ENCODE data around the gene PRDM16.

PRDM16 gene

GRCh38 chr1:3323796-3324703 lies 255.0 kb downstream of the PRDM16 start:
- peaks cover 22 to 37% of the 10 kb centered on the region in 2 donors for H3K4me1 ChIP-seq (ENCODE audit: control insufficient read depth in 2 of 2, insufficient read depth in 2 of 2, low read length in 2 of 2)
- no peaks in the 10 kb centered on the region for H3K36me3 ChIP-seq (ENCODE audit: control insufficient read depth in 2 of 2, insufficient read depth in 2 of 2, low read length in 2 of 2)
- peak overlapping the region in 1 of 2 donors; percentile 12 for H3K9ac ChIP-seq (ENCODE audit: low read depth in 1 of 2, low read length in 2 of 2)
- no peaks in the 10 kb centered on the region for H3K27me3 ChIP-seq (ENCODE audit: control insufficient read depth in 2 of 2, insufficient read depth in 2 of 2, low read length in 2 of 2)
- no peak overlapping the region for H3K4me3 ChIP-seq (ENCODE audit: low read length in 2 of 2)
- H3K27ac ChIP-seq (ENCODE audit: low read depth in 2 of 2, low read length in 2 of 2) = peak overlapping the region; percentile 32 to 60
- no peaks in the 10 kb centered on the region for H3K9me3 ChIP-seq (ENCODE audit: control insufficient read depth in 2 of 2, low read length in 2 of 2)

- Histone ChIP-seq H3K9ac (ENCODE audit: low read depth in 1 of 2, low read length in 2 of 2) (no peak overlapping the region), H3K27me3 (ENCODE audit: control insufficient read depth in 2 of 2, insufficient read depth in 2 of 2, low read length in 2 of 2) (no peaks in the 10 kb centered on the region), H3K36me3 (ENCODE audit: control insufficient read depth in 2 of 2, insufficient read depth in 2 of 2, low read length in 2 of 2) (no peaks in the 10 kb centered on the region), H3K9me3 (ENCODE audit: control insufficient read depth in 2 of 2, low read length in 2 of 2) (no peaks in the 10 kb centered on the region), H3K4me3 (ENCODE audit: low read length in 2 of 2) (no peak overlapping the region), H3K27ac (ENCODE audit: low read depth in 2 of 2, low read length in 2 of 2) (no peak overlapping the region), H3K4me1 (ENCODE audit: control insufficient read depth in 2 of 2, insufficient read depth in 2 of 2, low read length in 2 of 2) (peaks cover 22 to 32% of the 10 kb centered on the region in 2 donors)
These were observed 255.9 kb downstream of the PRDM16 start for GRCh38 chr1:3324704-3325535.

GRCh38 chr1:3326516-3327388 lies 257.7 kb downstream of the PRDM16 start:
- H3K27me3 ChIP-seq (ENCODE audit: control insufficient read depth in 2 of 2, insufficient read depth in 2 of 2, low read length in 2 of 2) = no peaks in the 10 kb centered on the region
- H3K9me3 ChIP-seq (ENCODE audit: control insufficient read depth in 2 of 2, low read length in 2 of 2) = no peaks in the 10 kb centered on the region
- peaks cover 14 to 19% of the 10 kb centered on the region in 2 donors for H3K4me1 ChIP-seq (ENCODE audit: control insufficient read depth in 2 of 2, insufficient read depth in 2 of 2, low read length in 2 of 2)
- no peak overlapping the region for H3K4me3 ChIP-seq (ENCODE audit: low read length in 2 of 2)
- H3K36me3 ChIP-seq (ENCODE audit: control insufficient read depth in 2 of 2, insufficient read depth in 2 of 2, low read length in 2 of 2) = no peaks in the 10 kb centered on the region
- H3K9ac ChIP-seq (ENCODE audit: low read depth in 1 of 2, low read length in 2 of 2) = no peak overlapping the region
- no peak overlapping the region for H3K27ac ChIP-seq (ENCODE audit: low read depth in 2 of 2, low read length in 2 of 2)

GRCh38 chr1:3327389-3327702 lies 258.3 kb downstream of the PRDM16 start:
- H3K4me1 ChIP-seq (ENCODE audit: control insufficient read depth in 2 of 2, insufficient read depth in 2 of 2, low read length in 2 of 2) = peaks cover 10 to 19% of the 10 kb centered on the region in 2 donors
- no peaks in the 10 kb centered on the region for H3K9me3 ChIP-seq (ENCODE audit: control insufficient read depth in 2 of 2, low read length in 2 of 2)
- H3K36me3 ChIP-seq (ENCODE audit: control insufficient read depth in 2 of 2, insufficient read depth in 2 of 2, low read length in 2 of 2) = no peaks in the 10 kb centered on the region
- no peak overlapping the region for H3K27ac ChIP-seq (ENCODE audit: low read depth in 2 of 2, low read length in 2 of 2)
- H3K4me3 ChIP-seq (ENCODE audit: low read length in 2 of 2) = no peak overlapping the region
- H3K9ac ChIP-seq (ENCODE audit: low read depth in 1 of 2, low read length in 2 of 2) = no peak overlapping the region
- no peaks in the 10 kb centered on the region for H3K27me3 ChIP-seq (ENCODE audit: control insufficient read depth in 2 of 2, insufficient read depth in 2 of 2, low read length in 2 of 2)

- Histone ChIP-seq H3K27ac (ENCODE audit: low read depth in 2 of 2, low read length in 2 of 2) (no peak overlapping the region), H3K27me3 (ENCODE audit: control insufficient read depth in 2 of 2, insufficient read depth in 2 of 2, low read length in 2 of 2) (no peaks in the 10 kb centered on the region), H3K9me3 (ENCODE audit: control insufficient read depth in 2 of 2, low read length in 2 of 2) (no peaks in the 10 kb centered on the region), H3K4me1 (ENCODE audit: control insufficient read depth in 2 of 2, insufficient read depth in 2 of 2, low read length in 2 of 2) (peaks cover 10 to 13% of the 10 kb centered on the region in 2 donors), H3K4me3 (ENCODE audit: low read length in 2 of 2) (no peak overlapping the region), H3K9ac (ENCODE audit: low read depth in 1 of 2, low read length in 2 of 2) (no peak overlapping the region), H3K36me3 (ENCODE audit: control insufficient read depth in 2 of 2, insufficient read depth in 2 of 2, low read length in 2 of 2) (no peaks in the 10 kb centered on the region)
These were observed 259.1 kb downstream of the PRDM16 start for GRCh38 chr1:3327936-3328590.

GRCh38 chr1:3329640-3330281 lies 260.8 kb downstream of the PRDM16 start:
- H3K27ac ChIP-seq (ENCODE audit: low read depth in 2 of 2, low read length in 2 of 2) = no peak overlapping the region
- H3K36me3 ChIP-seq (ENCODE audit: control insufficient read depth in 2 of 2, insufficient read depth in 2 of 2, low read length in 2 of 2) = no peaks in the 10 kb centered on the region
- H3K4me3 ChIP-seq (ENCODE audit: low read length in 2 of 2) = no peak overlapping the region
- no peaks in the 10 kb centered on the region for H3K27me3 ChIP-seq (ENCODE audit: control insufficient read depth in 2 of 2, insufficient read depth in 2 of 2, low read length in 2 of 2)
- H3K4me1 ChIP-seq (ENCODE audit: control insufficient read depth in 2 of 2, insufficient read depth in 2 of 2, low read length in 2 of 2) = no peaks in the 10 kb centered on the region
- H3K9ac ChIP-seq (ENCODE audit: low read depth in 1 of 2, low read length in 2 of 2) = no peak overlapping the region
- no peaks in the 10 kb centered on the region for H3K9me3 ChIP-seq (ENCODE audit: control insufficient read depth in 2 of 2, low read length in 2 of 2)

GRCh38 chr1:3330771-3331245 lies 261.8 kb downstream of the PRDM16 start:
- no peak overlapping the region for H3K27ac ChIP-seq (ENCODE audit: low read depth in 2 of 2, low read length in 2 of 2)
- no peak overlapping the region for H3K9ac ChIP-seq (ENCODE audit: low read depth in 1 of 2, low read length in 2 of 2)
- H3K27me3 ChIP-seq (ENCODE audit: control insufficient read depth in 2 of 2, insufficient read depth in 2 of 2, low read length in 2 of 2) = no peaks in the 10 kb centered on the region
- no peak overlapping the region for H3K4me3 ChIP-seq (ENCODE audit: low read length in 2 of 2)
- H3K4me1 ChIP-seq (ENCODE audit: control insufficient read depth in 2 of 2, insufficient read depth in 2 of 2, low read length in 2 of 2) = no peaks in the 10 kb centered on the region
- no peaks in the 10 kb centered on the region for H3K36me3 ChIP-seq (ENCODE audit: control insufficient read depth in 2 of 2, insufficient read depth in 2 of 2, low read length in 2 of 2)
- H3K9me3 ChIP-seq (ENCODE audit: control insufficient read depth in 2 of 2, low read length in 2 of 2) = no peaks in the 10 kb centered on the region

- no peaks in the 10 kb centered on the region for H3K4me1 ChIP-seq (ENCODE audit: control insufficient read depth in 2 of 2, insufficient read depth in 2 of 2, low read length in 2 of 2)
- no peak overlapping the region for H3K4me3 ChIP-seq (ENCODE audit: low read length in 2 of 2)
- H3K27me3 ChIP-seq (ENCODE audit: control insufficient read depth in 2 of 2, insufficient read depth in 2 of 2, low read length in 2 of 2) = no peaks in the 10 kb centered on the region
- H3K36me3 ChIP-seq (ENCODE audit: control insufficient read depth in 2 of 2, insufficient read depth in 2 of 2, low read length in 2 of 2) = no peaks in the 10 kb centered on the region
- no peaks in the 10 kb centered on the region for H3K9me3 ChIP-seq (ENCODE audit: control insufficient read depth in 2 of 2, low read length in 2 of 2)
- H3K27ac ChIP-seq (ENCODE audit: low read depth in 2 of 2, low read length in 2 of 2) = no peak overlapping the region
- no peak overlapping the region for H3K9ac ChIP-seq (ENCODE audit: low read depth in 1 of 2, low read length in 2 of 2)
These were observed 262.6 kb downstream of the PRDM16 start for GRCh38 chr1:3331564-3331963.

GRCh38 chr1:3332043-3332442 lies 263.0 kb downstream of the PRDM16 start:
- Histone ChIP-seq H3K4me1 (ENCODE audit: control insufficient read depth in 2 of 2, insufficient read depth in 2 of 2, low read length in 2 of 2) (no peaks in the 10 kb centered on the region), H3K27me3 (ENCODE audit: control insufficient read depth in 2 of 2, insufficient read depth in 2 of 2, low read length in 2 of 2) (no peaks in the 10 kb centered on the region), H3K36me3 (ENCODE audit: control insufficient read depth in 2 of 2, insufficient read depth in 2 of 2, low read length in 2 of 2) (no peaks in the 10 kb centered on the region), H3K4me3 (ENCODE audit: low read length in 2 of 2) (no peak overlapping the region), H3K9ac (ENCODE audit: low read depth in 1 of 2, low read length in 2 of 2) (no peak overlapping the region), H3K27ac (ENCODE audit: low read depth in 2 of 2, low read length in 2 of 2) (no peak overlapping the region), H3K9me3 (ENCODE audit: control insufficient read depth in 2 of 2, low read length in 2 of 2) (no peaks in the 10 kb centered on the region)

Measured in mucosa of rectum (tissue), 2 donors.